ENCODE results near the gene ZSCAN12.

DNA sequence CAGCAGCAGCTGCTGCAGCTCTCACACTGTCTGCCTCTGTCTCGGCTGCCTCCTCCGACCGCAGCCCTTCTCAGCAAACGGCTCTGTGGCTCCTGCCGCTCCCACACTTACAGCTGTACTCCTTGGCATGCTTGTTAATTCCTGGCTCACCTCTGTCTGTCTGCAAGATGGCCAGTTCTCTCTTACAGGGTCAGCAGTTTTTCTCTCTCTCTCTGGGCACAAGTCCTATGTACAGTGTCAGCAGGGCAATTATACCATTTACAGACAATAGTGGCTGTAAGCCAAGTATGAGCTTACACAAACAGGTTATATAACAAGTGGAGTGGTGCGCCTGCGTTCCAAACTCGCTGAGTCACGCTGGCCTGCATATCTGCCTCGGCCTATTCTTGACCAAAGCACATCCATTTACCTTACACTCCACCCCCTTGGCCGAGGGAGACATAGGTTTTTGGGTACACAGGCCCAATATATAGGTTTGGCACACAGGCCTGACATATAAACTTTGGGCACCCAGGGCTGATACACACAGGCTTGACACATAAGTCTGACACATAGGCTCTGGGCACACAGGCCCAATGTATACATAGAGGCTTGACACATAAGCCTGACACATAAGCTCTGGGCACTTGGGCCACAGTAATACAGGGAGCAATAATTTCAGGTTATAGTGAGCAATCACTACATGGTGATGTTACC, 45.4 kb downstream of the ZSCAN12 start:
- TF ChIP-seq CTCF (conservative IDR thresholded peaks at IDR 0.05 in 1 of 2, IDR thresholded peaks at IDR 0.05 in 1 of 2; ENCODE audit: low read depth in 1 of 2, low read length in 2 of 2): no peak
- TF ChIP-seq EZH2 (IDR thresholded peaks at IDR 0.05; ENCODE audit: low read length, missing control alignments): no peak
